ENCODE results near the gene FMNL3. TPM values are rescaled to one million over a fixed set of nuclear protein-coding genes. Genes with fewer than 3 reads are reported as not detected.

FMNL3 gene
- total and polyA plus RNA-seq, 2 of the 13 experiments (the other 11 are each of a cell fraction or from before 2014, with no cell fraction given), result 0.44 to 1.1 TPM

DNA sequence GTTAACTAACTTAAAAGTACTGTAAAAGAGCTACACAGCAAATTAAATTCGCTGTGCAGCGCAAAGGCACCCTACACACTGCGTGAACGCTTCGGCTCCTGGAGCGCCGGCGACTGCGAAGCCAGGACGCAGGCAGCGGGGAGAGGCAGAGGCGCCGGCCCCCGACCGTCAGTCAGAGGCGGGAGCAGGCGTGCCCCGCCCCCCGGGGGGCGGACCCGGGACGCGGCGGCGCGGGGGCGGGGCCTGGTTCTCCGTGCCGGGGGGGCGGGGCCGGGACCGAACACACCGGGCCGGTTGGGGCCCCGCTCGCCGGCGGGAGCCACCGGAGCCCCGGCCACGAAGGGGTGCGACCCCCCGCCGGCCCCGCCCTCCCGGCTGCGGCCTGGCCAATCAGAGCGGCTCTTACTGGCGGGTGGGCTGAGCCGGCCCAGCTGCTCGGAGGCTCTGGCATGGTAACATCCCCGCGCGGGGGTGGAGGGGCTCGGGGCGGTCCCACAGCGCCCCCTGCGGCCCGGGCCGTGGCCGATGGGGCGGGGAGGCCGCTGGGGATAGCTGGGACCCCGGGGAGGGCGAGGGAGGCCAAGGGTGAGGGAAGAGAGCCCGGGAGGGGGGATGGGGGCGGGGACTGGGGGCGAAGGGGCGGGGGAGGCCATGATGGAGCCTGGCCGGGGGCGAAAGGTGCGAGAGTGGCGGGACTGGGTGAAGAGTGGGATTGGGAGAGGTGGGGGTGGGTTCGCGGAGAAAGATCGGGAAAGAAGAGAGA lies 83.9 kb downstream of the FMNL3 start, which contains the start of gene PRPF40B (continued):
- TF ChIP-seq RCOR2 (CRISPR knock-in tag; IDR thresholded peaks at IDR 0.05) (no peak), ZNF296 (CRISPR knock-in tag; conservative IDR thresholded peaks at IDR 0.05) (no peak), ZNF326 (CRISPR knock-in tag; IDR thresholded peaks at IDR 0.05; ENCODE audit: borderline replicate concordance) (no peak), ZNF337 (CRISPR knock-in tag; IDR thresholded peaks at IDR 0.05; ENCODE audit: borderline replicate concordance, low read depth) (no peak), ATF7-NPFF (CRISPR knock-in tag; IDR thresholded peaks at IDR 0.05; ENCODE audit: low read depth) (no peak), KLF13 (CRISPR knock-in tag; IDR thresholded peaks at IDR 0.05) (no peak), ZNF253 (CRISPR knock-in tag; IDR thresholded peaks at IDR 0.05; ENCODE audit: borderline replicate concordance) (no peak), HNRNPLL (IDR thresholded peaks at IDR 0.05; ENCODE audit: low read depth, low read length, poor library complexity, severe bottlenecking) (peak; percentile 83), ADNP (CRISPR knock-in tag; IDR thresholded peaks at IDR 0.05) (no peak), ZNF460 (CRISPR knock-in tag; IDR thresholded peaks at IDR 0.05; ENCODE audit: borderline replicate concordance) (no peak), ZSCAN21 (CRISPR knock-in tag; IDR thresholded peaks at IDR 0.05; ENCODE audit: borderline replicate concordance) (no peak; the same call in 1 of the 2 replicates), TOPORS (CRISPR knock-in tag; IDR thresholded peaks at IDR 0.05) (peak; percentile 49; the same call in 1 of the 2 replicates), ZNF564 (CRISPR knock-in tag; IDR thresholded peaks at IDR 0.05) (peak; percentile 82), ELF3 (CRISPR knock-in tag; IDR thresholded peaks at IDR 0.05) (no peak), FOXK2 (IDR thresholded peaks at IDR 0.05) (no peak), ZNF816 (CRISPR knock-in tag; IDR thresholded peaks at IDR 0.05; ENCODE audit: borderline replicate concordance) (no peak; the same call in 1 of the 2 replicates), SP4 (CRISPR knock-in tag; IDR thresholded peaks at IDR 0.05) (peak; percentile 84), POLR2AphosphoS5 (IDR thresholded peaks at IDR 0.05; ENCODE audit: low read depth, low read length) (peak; percentile 95), SETDB1 (CRISPR knock-in tag; IDR thresholded peaks at IDR 0.05; ENCODE audit: borderline replicate concordance) (no peak), LCORL (IDR thresholded peaks at IDR 0.05) (no peak), LCORL (CRISPR knock-in tag; IDR thresholded peaks at IDR 0.05) (no peak), XBP1 (CRISPR knock-in tag; IDR thresholded peaks at IDR 0.05) (no peak), CCDC6 (CRISPR knock-in tag; IDR thresholded peaks at IDR 0.05) (no peak; the same call in 1 of the 2 replicates), ZFX (CRISPR knock-in tag; IDR thresholded peaks at IDR 0.05; ENCODE audit: low read depth) (peak; percentile 50), YEATS4 (CRISPR knock-in tag; IDR thresholded peaks at IDR 0.05; ENCODE audit: borderline replicate concordance) (no peak; the same call in 1 of the 2 replicates)
- TF ChIP-seq, protein P1, sequence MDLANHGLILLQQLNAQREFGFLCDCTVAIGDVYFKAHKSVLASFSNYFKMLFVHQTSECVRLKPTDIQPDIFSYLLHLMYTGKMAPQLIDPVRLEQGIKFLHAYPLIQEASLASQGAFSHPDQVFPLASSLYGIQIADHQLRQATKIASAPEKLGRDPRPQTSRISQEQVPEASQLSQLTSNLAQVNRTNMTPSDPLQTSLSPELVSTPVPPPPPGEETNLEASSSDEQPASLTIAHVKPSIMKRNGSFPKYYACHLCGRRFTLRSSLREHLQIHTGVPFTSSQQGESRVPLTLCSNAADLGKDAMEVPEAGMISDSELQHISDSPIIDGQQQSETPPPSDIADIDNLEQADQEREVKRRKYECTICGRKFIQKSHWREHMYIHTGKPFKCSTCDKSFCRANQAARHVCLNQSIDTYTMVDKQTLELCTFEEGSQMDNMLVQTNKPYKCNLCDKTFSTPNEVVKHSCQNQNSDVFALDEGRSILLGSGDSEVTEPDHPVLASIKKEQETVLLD (CRISPR knock-in tag; IDR thresholded peaks at IDR 0.05; ENCODE audit: low read depth), result peak; percentile 100
- TF ChIP-seq, protein P2, sequence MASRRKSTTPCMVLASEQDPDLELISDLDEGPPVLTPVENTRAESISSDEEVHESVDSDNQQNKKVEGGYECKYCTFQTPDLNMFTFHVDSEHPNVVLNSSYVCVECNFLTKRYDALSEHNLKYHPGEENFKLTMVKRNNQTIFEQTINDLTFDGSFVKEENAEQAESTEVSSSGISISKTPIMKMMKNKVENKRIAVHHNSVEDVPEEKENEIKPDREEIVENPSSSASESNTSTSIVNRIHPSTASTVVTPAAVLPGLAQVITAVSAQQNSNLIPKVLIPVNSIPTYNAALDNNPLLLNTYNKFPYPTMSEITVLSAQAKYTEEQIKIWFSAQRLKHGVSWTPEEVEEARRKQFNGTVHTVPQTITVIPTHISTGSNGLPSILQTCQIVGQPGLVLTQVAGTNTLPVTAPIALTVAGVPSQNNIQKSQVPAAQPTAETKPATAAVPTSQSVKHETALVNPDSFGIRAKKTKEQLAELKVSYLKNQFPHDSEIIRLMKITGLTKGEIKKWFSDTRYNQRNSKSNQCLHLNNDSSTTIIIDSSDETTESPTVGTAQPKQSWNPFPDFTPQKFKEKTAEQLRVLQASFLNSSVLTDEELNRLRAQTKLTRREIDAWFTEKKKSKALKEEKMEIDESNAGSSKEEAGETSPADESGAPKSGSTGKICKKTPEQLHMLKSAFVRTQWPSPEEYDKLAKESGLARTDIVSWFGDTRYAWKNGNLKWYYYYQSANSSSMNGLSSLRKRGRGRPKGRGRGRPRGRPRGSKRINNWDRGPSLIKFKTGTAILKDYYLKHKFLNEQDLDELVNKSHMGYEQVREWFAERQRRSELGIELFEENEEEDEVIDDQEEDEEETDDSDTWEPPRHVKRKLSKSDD (CRISPR knock-in tag; IDR thresholded peaks at IDR 0.05; ENCODE audit: low read depth), result no peak
- TF ChIP-seq, protein P3, sequence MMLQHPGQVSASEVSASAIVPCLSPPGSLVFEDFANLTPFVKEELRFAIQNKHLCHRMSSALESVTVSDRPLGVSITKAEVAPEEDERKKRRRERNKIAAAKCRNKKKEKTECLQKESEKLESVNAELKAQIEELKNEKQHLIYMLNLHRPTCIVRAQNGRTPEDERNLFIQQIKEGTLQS (CRISPR knock-in tag; IDR thresholded peaks at IDR 0.05), result no peak
